TTC549 (cell line): ENCODE data around the gene PWWP2B.
"Not testable (repeated sequence)": the region's sequence is repeated elsewhere in the genome, so short reads cannot be mapped to it uniquely, and the experiment has no call there.

Experiments used
- FAIRE-seq: peaks from 2 replicates; lab custom pipeline; 2012; peaks lifted over from hg19 to GRCh38; lab: Jason Lieb, UNC

Gene PWWP2B

DNA sequence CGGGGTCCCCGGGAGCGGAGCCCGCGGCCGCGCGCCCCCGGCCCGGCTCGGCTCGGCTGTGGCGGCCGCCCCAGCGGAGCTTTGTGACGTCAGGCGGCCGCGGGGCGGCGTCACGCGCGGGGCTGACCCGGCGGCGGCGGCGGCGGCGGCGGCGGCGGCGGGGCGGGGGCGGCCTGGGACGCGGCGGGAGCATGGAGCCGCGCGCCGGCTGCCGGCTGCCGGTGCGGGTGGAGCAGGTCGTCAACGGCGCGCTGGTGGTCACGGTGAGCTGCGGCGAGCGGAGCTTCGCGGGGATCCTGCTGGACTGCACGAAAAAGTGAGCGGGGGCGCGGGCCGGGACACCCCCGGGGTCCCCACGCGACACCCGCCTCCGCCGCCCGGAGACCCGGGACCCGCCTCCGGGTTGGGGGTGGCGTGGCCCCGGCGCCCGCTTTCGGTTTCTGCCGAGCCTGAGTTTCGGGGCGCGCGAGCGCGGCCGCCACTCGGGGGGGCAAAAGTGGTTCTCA is at the start of gene PWWP2B:
Gene PWWP2B (plus strand): TSS at position 165 of the 506 bp plus-strand sequence. CDS start 27 bp downstream, at position 192.
- FAIRE-seq: no peak

DNA sequence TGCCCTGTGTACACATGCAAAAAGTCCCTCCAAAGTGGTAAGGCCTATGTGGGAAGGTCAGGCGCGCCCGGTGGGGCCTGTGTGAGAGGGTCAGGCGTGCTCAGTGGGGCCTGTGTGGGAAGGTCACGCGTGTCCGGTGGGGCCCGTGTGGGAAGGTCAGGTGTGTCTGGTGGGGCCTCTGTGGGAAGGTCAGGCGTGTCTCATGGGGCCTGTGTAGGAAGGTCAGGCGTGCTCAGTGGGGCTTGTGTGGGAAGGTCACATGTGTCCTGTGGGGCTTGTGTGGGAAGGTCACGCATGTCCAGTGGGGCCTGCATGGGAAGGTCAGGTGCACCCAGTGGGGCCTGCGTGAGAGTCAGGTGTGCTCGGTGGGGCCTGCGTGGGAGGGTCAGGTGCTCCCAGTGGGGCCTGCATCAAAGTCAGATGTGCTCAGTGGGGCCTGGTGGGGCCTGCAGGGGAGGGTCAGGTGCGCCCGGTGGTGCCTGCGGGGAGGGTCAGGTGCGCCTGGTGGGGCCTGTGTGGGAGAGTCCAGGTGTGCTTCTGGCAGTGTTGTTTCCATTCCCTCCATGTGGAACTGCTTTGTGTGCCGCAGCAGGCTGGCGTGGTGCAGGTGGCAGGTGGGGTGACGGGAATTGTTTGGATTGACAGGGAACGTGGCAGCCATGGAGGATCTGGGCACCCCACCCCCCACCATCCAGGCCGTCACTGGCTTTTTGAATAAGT is 49.6 kb upstream of the PWWP2B start:
- FAIRE-seq: no peak

DNA sequence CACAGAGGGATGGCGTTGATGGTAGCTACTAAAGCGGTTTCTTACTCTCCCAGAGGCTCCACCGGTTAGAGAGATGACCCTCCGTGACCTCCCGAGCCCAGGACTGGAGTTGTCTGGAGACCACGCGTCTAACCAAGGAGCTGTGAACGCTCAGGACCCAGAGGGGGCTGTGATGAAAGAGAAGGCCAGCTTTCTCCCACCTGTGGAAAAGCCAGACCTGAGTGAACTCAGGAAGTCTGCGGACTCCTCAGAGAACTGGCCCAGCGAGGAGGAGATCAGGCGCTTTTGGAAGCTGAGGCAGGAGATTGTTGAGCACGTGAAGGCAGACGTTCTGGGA is 49.1 kb upstream of the PWWP2B start:
- no peak for FAIRE-seq

DNA sequence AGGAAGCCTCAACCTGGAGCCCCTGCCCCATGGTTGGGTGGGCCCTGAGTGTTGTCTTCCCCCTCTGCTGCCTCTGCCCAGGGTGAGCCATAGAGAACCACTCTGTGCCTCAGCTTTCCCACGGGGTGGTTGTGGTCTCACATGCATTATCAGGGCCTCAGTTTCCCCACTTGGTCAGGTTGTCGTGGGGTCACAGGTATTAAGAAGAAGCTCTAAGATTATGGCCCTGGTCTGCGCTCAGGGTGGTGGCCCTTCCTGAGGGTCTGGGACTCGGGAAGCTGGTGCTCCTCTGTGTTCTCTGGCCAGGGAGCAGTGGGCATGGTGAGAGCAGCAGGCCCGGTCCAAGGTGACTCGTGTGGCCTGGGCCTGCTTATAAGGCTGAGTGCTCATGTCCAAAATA is 47.2 kb upstream of the PWWP2B start:
- FAIRE-seq: no peak

DNA sequence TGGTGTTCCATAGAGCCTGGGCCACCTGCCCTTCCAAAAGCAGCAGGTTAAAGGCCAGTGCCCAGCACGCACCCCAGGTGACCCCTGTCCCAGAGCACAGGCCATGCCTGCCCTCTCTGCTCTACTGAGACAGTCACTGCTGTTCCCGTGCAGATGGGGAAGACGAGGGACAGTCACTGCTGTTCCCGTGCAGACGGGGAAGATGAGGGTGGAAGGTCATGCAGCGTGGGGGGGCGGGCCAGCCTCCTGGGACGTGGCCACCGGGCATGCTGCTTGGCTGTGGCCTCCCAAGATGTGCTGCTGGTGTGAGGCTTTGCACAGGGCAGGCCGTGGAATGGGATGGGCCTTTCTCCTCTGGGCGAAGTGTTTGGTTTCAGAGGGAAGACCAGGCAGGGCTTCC is 46.6 kb upstream of the PWWP2B start:
- FAIRE-seq: no peak

DNA sequence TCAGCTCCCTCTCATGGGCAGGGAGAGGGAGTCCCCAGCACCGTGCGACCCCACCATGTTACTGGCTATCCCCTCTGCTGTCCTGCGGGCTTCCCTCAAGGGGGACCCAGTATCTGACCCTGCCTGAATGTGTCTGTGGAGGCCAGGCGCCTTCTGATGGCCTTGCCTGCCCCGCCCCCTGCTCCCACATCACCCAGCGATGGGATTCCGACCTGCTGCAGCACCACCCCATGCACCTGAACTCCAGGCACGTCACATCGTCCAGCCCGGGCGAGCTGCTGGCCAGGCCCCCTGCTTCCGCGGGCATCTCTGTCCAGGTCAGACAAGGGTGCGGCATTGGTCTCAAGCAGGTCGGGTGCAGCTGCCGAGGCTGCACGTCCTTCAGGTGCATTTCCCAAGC is 46.1 kb upstream of the PWWP2B start:
- no peak for FAIRE-seq

DNA sequence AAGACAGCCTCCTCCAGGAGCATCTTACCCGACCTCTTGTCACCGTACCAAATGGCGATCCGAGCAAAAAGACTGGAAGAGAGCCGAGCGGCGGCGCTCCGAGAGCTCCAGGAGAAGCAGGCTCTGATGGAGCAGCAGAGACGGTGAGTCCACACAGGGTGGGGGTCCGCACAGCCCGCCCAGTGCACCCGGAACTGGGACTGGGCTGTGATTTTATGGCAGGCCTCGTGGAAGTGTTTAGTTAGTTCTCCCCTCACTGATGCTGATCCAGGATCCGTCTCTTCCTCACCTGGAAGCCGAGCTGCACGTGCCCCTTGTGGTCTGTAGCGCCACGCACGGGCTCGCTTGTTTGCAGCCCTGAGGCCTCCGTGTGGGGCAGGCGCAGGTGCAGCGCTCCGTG is 45.4 kb upstream of the PWWP2B start:
- no peak for FAIRE-seq

DNA sequence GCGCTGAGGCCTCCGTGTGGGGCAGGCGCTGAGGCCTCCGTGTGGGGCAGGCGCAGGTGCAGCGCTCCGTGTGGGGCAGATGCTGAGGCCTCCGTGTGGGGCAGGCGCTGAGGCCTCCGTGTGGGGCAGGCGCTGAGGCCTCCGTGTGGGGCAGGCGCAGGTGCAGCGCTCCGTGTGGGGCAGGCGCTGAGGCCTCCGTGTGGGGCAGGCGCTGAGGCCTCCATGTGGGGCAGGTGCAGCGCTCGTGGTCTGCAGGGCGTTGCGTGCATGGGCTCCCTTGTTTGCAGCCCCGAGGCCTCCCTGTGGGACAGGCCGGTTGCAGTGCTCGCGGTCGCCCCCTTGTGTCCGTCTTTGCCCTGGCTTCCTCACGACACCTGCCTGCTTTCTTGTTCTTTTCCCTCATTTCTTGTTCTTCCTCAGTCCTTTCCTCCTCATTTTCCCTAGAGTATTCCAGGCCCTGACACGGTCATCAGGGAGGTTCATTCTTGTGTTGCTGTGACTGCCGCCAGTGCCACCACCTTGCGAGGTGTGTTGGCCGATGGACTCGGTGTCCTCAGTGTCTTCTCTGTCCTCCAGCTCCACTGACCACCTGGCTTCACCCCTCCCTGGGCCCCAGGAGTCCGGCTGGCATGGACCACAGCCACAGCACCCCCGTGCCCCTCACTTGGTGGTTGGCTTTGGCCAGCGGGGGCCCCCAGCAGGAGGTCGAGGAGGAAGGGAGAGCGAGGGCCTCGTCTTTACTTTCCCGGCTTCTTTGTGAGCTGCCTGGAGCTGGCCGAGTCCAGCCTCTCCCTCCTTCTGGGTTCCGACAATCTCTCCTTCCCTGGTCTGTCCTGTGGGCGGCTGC is 44.3 kb upstream of the PWWP2B start:
- FAIRE-seq: not testable (repeated sequence)

DNA sequence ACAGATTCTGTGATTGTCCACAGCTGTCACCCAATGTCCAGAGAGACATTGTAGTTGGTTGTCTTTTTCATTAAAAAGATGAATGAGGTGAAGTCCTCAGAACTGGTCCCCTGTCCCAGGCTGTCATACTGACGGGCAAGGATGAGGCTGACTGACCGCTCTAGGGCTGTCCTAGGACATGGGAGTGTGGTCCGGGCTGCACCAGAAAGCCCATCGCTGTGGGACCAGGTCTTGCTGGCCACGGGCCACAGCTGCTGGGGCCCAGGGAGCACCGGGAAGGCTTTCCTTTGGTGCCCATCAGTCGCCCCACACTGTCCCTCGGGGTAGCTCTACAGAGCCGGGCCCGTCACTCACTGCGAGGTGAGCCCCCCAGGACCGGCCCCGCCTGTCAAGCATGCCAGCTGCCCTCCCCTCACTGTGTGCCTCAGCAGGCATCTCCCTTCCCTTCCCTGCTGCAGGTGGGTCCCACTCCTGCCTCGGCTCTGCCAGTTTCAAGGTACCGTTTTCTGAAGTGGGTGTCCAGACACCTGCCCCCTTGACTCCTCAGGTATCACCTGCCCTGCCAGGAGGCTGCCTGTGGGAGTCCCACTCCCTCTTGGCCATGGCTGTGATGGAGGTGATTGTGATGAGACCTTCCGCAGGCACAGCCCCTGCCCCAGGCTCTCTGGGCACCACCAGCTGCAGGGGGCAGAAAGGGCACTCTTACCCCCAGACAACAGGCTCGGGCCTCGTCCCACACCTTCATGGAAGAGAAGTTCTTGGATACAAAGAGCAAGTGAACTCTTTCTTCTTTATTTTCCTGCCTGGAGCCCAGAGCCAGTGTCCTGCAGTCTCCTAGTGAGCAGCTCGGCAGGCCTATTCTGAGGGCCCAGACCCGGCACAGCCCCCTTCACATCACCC is 43.3 kb upstream of the PWWP2B start:
- FAIRE-seq: no peak

DNA sequence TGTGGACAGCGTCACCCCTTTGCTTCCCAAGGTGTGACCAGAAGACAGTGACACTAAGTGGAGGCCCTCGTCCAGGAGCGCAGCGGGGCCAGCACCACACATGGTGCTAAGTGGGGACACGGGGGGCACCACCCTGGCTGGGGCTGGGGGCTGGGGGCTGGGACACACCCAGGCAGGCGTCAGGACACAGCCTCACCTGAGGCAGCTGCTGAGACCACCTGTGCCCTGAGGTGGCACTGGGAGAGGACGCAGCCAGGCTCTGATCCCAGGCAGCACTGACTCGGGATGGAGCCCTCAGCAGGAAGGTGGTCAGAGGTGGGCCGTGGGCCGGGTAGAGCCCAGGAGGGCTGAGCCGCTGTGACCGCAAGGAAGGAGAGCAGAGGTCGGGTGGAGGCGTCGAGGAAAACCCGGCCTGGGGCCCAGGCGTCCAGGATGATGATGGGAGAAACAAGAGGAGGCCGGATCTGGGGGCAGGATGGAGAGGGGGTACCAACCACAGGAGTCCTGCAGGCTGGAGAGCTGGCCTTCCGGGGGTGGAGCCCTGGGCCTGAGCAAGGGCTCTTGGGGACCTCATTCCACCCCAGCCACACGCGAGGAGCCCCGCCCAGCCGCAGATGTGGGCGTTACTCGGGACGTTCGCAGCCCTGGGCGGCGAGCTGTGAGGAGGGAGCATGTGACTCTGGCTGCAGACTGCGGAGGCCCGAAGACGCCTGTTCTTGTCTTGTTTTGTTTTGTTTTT is 42.5 kb upstream of the PWWP2B start:
- FAIRE-seq: no peak

DNA sequence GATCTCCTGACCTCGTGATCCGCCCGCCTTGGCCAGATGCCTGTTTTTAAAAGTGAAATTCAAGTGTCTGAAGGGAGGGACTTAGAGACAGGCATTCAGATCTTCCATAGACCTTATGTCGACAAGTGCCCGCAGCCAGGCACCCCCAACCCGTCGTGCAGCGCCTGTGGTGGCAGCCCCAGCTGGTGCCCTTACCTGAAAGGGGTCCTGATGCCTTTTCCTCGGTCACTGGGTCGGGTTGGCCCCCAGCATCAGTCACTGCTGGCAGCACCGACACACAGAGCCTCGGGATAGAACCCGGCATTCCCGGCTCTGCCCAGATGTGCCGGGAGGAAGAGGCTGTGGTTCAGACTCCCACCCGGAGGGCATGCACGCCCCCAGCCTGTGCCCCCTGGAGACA is 41.7 kb upstream of the PWWP2B start:
- FAIRE-seq: no peak

DNA sequence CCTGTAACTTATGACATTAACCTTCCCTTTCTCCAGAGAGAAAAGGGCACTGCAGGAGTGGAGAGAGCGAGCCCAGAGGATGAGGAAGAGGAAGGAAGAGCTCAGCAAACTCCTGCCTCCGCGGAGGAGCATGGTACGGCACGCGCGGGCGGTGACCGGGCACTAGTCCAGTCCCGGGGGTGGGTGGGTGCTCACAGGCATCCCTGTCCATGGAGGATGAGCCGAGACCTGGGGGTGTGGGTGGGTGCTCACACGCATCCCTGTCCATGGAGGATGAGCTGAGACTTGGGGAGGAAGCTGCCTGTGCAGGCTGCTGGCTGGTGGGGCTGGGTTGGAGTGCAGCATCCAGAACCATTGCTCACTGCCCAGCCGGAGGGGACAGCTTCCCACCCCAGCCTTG is 41.2 kb upstream of the PWWP2B start:
- FAIRE-seq: no peak

DNA sequence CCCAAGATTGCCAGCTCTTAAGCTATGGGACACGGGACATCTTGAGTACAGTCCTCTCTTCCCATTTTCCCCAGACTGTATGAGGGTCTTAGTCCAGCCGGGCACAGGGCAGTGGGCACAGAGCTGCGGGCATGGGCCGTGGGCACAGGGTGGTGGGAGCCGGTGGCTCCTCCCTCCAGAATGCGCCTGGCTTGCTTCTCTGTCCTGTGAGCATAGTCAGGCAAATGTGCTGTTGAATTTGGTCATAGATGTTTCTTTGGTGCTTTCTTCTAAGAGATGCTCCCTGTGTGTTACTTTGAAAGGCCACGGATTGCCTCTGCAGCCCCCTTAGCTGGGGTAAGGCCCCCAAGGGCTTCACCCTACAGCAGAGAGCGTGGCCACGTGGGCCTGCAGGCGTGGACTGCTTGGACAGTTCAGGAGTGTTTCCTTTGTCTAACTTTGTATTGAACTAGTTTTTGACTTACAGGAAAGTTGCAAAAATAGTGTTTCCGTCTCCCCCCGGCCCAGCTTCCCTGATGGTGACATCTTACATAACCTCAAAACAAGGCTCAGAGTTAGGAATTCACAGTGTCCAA is 40.3 kb upstream of the PWWP2B start:
- no peak for FAIRE-seq

DNA sequence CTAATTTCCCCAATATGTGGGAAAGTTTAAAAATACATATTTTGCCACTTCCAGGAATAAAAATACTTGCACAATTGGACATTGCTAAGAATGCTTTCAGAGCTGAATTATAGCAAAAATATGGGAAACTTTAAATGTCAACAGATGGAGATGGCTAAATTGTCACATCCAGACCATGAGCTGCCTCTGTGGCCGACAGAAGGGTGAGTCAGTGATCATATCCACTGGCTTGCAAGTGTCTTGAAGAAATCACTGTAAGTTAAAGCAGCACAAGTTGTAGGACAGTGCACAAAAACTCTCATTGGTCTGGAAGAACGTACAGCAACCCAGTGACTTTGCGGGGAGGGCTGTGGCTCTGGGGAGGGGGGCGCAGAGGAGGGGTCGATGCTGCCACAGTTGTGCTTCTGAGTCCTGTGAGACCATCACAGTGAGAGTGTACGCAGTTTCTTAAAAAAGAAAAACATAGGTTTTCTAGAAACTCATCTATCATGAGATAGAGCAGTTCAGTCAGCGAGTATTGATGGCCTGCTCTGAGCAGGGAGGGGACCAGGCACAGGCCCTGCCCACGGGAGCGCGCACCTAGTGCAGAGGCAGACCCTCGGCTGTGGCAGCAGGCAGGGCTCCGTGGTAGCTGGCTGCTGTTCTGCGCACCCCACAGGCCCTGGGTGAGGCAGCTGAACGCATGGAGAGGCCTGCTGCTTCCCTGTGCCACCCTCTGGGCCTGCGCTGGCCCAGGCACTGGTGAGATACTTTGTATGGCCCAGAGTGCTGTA is 39.5 kb upstream of the PWWP2B start:
- FAIRE-seq: no peak

DNA sequence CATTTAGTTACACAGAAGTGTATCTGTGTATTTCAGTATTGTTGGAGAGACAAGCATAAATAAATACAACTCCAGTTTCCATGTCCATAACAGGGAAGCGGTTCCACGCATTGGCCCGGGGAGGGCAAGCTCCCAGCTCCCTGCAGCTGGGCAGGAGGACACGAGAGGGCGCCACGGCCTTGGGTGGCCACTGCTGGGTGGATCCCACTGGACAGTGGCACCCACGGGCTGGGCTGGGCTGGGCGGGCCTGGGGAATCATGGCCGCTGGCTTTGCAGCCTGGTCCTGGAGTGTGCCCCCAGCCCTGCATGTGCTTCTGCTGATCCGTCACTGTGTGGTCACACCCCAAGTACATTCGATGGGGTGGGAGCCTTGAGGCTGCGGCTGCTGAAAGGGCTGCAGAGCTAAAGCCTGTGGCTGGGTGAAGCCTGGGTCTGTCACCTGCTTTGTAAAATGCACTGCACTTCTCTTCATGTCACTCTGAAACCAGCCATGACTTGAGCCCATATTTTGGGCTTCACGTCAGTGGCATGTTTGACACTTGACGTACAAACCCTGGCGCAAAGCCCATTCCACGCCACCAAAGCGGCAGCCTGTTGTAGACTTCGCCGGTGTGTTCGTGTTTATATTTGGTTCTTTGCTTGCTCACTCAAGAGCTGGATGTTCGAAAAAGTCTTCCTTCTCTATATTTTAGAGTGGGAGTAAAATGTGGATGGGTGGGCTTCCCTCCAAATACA is 37.5 kb upstream of the PWWP2B start:
- no peak for FAIRE-seq

DNA sequence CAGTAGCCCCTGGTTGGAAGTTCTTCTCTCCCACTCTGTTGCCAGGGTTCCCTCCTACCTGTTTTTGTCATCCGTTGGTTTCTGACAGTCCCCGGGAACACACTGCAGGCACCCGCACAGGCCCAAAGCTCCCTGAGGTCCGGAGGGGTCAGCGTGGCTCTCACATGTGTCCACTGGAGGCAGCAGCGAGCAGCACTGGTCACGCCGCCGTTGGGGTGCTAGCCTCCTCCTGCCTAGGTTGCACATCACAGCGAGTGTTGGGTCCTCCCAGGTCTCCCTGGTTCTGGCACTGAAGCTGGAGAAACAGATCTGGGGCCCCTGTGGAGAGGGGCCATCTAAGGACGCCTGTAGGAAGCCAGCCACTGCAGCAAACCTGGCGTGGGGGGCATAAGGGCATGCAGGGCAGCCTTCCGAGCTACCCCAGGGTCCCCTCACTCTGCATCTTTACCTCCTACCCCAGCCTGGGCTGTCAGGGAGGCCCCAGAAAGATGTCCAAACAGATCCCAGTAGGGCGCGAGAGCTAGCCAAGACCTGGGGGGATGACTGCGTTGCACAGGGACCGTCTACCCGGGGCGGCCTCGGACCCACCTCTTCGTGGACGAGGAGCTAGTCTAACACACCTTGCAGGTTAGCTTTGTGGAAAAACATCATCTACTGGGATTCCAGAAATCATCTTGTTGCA is 36.1 kb upstream of the PWWP2B start:
- FAIRE-seq: no peak

DNA sequence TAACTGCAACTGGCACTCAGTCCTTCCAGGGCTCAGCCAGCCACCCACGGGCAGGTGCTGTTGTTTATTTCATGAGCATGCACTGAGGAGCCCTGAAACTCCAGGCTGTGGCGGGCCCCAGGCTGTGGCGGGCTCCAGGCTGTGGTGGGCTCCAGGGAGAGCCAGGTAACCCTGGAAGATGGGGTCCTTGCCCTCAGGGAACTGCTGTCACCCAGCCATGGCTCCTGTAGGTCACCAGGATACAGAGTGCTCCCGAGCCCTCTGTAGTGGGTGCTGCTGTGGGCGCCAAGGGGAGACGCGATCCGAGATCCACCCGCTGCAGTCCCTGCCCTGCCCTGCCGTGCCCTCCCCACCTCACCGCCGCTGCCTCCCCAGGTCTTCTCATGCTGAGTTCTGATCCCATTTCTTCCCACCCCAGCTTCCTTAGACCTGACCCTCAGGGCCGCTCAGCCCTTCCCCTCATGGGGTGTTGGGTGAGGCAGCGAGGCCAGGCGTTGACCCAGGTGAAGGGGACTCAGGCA is 35.4 kb upstream of the PWWP2B start:
- FAIRE-seq: no peak

DNA sequence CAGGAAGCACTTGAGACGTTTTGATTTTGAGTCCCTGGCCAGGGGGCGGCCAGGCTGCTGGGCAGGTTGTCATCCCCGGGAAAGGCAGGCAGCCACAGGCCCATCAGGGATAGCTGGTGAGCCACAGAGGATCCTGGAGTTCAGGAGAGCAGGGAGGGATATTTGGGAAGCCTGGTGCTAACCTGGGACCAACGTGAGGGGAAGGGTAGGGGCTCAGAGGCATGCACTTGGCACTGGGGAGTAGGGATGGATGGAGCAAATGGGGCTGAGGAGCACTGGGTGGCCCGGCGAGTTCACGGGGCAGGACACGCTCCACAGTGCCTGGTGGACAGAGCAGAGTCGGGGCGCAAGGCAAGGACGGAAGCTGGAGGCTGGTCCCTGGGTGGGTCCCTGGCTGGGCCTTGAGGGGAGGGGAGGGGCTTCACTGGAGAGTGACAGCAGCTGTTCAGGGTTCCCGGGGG is 34.8 kb upstream of the PWWP2B start:
- no peak for FAIRE-seq

DNA sequence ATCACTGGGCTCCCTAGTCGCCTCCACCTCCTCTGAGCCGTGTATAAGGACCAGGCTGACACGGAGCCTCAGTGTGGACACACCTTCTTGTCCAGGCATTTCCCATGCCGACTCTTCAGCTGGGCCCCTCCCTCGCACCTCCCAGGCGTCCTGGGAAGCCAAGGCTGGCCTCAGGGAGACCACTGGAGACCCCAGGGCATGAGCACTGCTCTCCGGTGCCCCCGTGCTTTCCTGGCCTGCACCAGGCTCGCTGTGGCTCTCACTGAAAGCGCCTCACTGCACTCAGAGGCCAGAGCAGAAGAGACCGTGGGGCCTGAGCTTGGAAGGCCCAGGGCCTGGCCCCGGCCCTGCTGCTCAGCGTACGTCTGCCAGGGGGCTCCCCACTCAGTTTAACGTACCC is 33.6 kb upstream of the PWWP2B start:
- no peak for FAIRE-seq
